HEK293 (cell line): ENCODE results near the gene CEP41.

Experiments
- CTCF ChIA-PET: fragments of 350-600 bp; formaldehyde crosslinking; extraction: SDS; loops from one replicate; lab custom pipeline; 2021; ENCODE audit warnings: antibody characterized with exemption; lab: Yijun Ruan, JAX
- POLR2A ChIA-PET: fragments of 300-600 bp; formaldehyde crosslinking; extraction: SDS; loops from one replicate; lab custom pipeline; 2020; ENCODE audit warnings: antibody characterized with exemption, inconsistent platforms; lab: Yijun Ruan, JAX
- H3K27ac ChIP-seq: fragments of 200-500 bp; sonication (Bioruptor generic); 2 replicates; pipeline ENCODE4 v1.5.1; 2014; ENCODE audit warnings: low read depth, low read length, control low read depth, inconsistent platforms; ENCODE audit errors: extremely low read depth
- H3K36me3 ChIP-seq, 2 experiments: fragments of 200-500 bp in 1 of 2; sonication (Bioruptor generic) in 1 of 2; 1 replicate in 1 of 2; 2 replicates in 1 of 2; pipeline ENCODE4 v1.5.1; 2014 to 2017; ENCODE audit warnings: inconsistent platforms in 2 of 2, low read length in 2 of 2; ENCODE audit not compliant: control insufficient read depth in 2 of 2, insufficient read depth in 1 of 2
- H3K4me1 ChIP-seq: fragments of 200-500 bp; sonication (Bioruptor generic); 2 replicates; pipeline ENCODE4 v1.5.1; 2014; ENCODE audit warnings: mild to moderate bottlenecking, low read length, inconsistent platforms; ENCODE audit not compliant: control insufficient read depth, insufficient read depth
- H3K4me3 ChIP-seq: 2 replicates; pipeline ENCODE4 v1.5.1; 2011; ENCODE audit warnings: low read depth, mild to moderate bottlenecking, control low read depth, low read length, moderate library complexity
- H3K9me3 ChIP-seq: fragments of 200-500 bp; sonication (Bioruptor generic); 2 replicates; pipeline ENCODE4 v1.5.1; 2014; ENCODE audit warnings: low read depth, low read length, inconsistent platforms; ENCODE audit not compliant: control insufficient read depth, insufficient read depth
- GLI2 ChIP-seq: fragments of 450-650 bp; formaldehyde crosslinking; IDR thresholded peaks from 2 replicates; pipeline ENCODE4; 2017; ENCODE audit warnings: missing biosample characterization, missing genetic modification characterization, low read depth, borderline replicate concordance
- HOXC10 ChIP-seq: sonication (generic); formaldehyde crosslinking; IDR thresholded peaks from 2 replicates; pipeline ENCODE4 v1.8.1; 2023; ENCODE audit warnings: mild to moderate bottlenecking, missing genetic modification reagents
- SCRT1 ChIP-seq: fragments of 450-650 bp; formaldehyde crosslinking; IDR thresholded peaks from 2 replicates; pipeline ENCODE4 v1.5.1; 2016; ENCODE audit warnings: missing biosample characterization, missing genetic modification characterization, borderline replicate concordance
- ZBTB17 ChIP-seq: fragments of 450-650 bp; formaldehyde crosslinking; IDR thresholded peaks from 2 replicates; pipeline ENCODE4 v1.5.1; 2016; ENCODE audit warnings: missing biosample characterization, missing genetic modification characterization
- ZFHX2 ChIP-seq: fragments of 450-650 bp; formaldehyde crosslinking; conservative IDR thresholded peaks from 2 replicates; pipeline ENCODE4 v1.5.1; 2016; ENCODE audit warnings: missing biosample characterization, missing genetic modification characterization
- ZFP3 ChIP-seq: fragments of 450-650 bp; formaldehyde crosslinking; IDR thresholded peaks from 2 replicates; pipeline ENCODE4 v1.5.1; 2016; ENCODE audit warnings: low read depth, missing biosample characterization, missing genetic modification characterization
- ZFP41 ChIP-seq: fragments of 450-650 bp; formaldehyde crosslinking; IDR thresholded peaks from 2 replicates; pipeline ENCODE4 v1.5.1; 2016; ENCODE audit warnings: missing biosample characterization, missing genetic modification characterization, borderline replicate concordance
- ZFP69B ChIP-seq: fragments of 450-650 bp; formaldehyde crosslinking; IDR thresholded peaks from 2 replicates; pipeline ENCODE4 v1.5.1; 2016; ENCODE audit warnings: missing biosample characterization, missing genetic modification characterization
- ZNF10 ChIP-seq: fragments of 450-650 bp; formaldehyde crosslinking; IDR thresholded peaks from 2 replicates; pipeline ENCODE4 v1.5.1; 2017; ENCODE audit warnings: missing biosample characterization, missing genetic modification characterization
- ZNF138 ChIP-seq: fragments of 450-650 bp; formaldehyde crosslinking; IDR thresholded peaks from 2 replicates; pipeline ENCODE4 v1.5.1; 2016; ENCODE audit warnings: missing biosample characterization, missing genetic modification characterization, borderline replicate concordance
- ZNF175 ChIP-seq: fragments of 450-650 bp; formaldehyde crosslinking; IDR thresholded peaks from 2 replicates; pipeline ENCODE4 v1.5.1; 2016; ENCODE audit warnings: missing biosample characterization, missing genetic modification characterization
- ZNF211 ChIP-seq: fragments of 450-650 bp; formaldehyde crosslinking; IDR thresholded peaks from 2 replicates; pipeline ENCODE4 v1.5.1; 2016; ENCODE audit warnings: low read depth, missing biosample characterization, missing genetic modification characterization
- ZNF223 ChIP-seq: fragments of 450-650 bp; formaldehyde crosslinking; IDR thresholded peaks from 2 replicates; pipeline ENCODE4 v1.5.1; 2016; ENCODE audit warnings: missing biosample characterization, missing genetic modification characterization
- ZNF23 ChIP-seq: fragments of 450-650 bp; formaldehyde crosslinking; IDR thresholded peaks from 2 replicates; pipeline ENCODE4 v1.5.1; 2016; ENCODE audit warnings: missing biosample characterization, missing genetic modification characterization, borderline replicate concordance
- ZNF350 ChIP-seq: fragments of 450-650 bp; formaldehyde crosslinking; IDR thresholded peaks from 2 replicates; pipeline ENCODE4 v1.5.0; 2017; ENCODE audit warnings: missing biosample characterization, mild to moderate bottlenecking, missing genetic modification characterization
- ZNF416 ChIP-seq: fragments of 450-650 bp; formaldehyde crosslinking; IDR thresholded peaks from 2 replicates; pipeline ENCODE4 v1.5.1; 2016; ENCODE audit warnings: missing biosample characterization, missing genetic modification characterization
- ZNF510 ChIP-seq: fragments of 450-650 bp; formaldehyde crosslinking; IDR thresholded peaks from 2 replicates; pipeline ENCODE4 v1.5.1; 2018; ENCODE audit warnings: mild to moderate bottlenecking, missing genetic modification characterization, missing biosample characterization; ENCODE audit not compliant: insufficient replicate concordance
- ZNF521 ChIP-seq: fragments of 450-650 bp; formaldehyde crosslinking; IDR thresholded peaks from 2 replicates; pipeline ENCODE4 v1.5.1; 2017; ENCODE audit warnings: missing biosample characterization, mild to moderate bottlenecking, missing genetic modification characterization
- ZNF555 ChIP-seq: fragments of 450-650 bp; formaldehyde crosslinking; conservative IDR thresholded peaks from 2 replicates; pipeline ENCODE4 v1.5.1; 2017; ENCODE audit warnings: missing biosample characterization, mild to moderate bottlenecking, missing genetic modification characterization, inconsistent platforms
- ZNF658 ChIP-seq: fragments of 450-650 bp; formaldehyde crosslinking; IDR thresholded peaks from 2 replicates; pipeline ENCODE4; 2016; ENCODE audit warnings: missing biosample characterization, missing genetic modification characterization
- ZNF830 ChIP-seq: fragments of 450-650 bp; IDR thresholded peaks from 2 replicates; pipeline ENCODE4 v1.5.0; 2018; ENCODE audit warnings: missing biosample characterization, missing genetic modification characterization, low read depth, mild to moderate bottlenecking, moderate library complexity

The CEP41 gene

GRCh38 chr7:130397758-130398073 lies 43.1 kb downstream of the CEP41 start:
- Histone ChIP-seq H3K9me3 (no peaks in the 10 kb centered on the region), H3K4me3 (no peak overlapping the region), H3K27ac (no peak overlapping the region)
- CTCF ChIA-PET: no interaction called here
- TF ChIP-seq ZNF521 (tag by site-specific recombination) (no peak), ZNF658 (no peak), ZNF416 (tag by site-specific recombination) (no peak), ZNF10 (tag by site-specific recombination) (no peak), ZFP3 (tag by site-specific recombination) (no peak), ZNF223 (tag by site-specific recombination) (no peak), ZFP41 (no peak), ZNF175 (tag by site-specific recombination) (no peak), SCRT1 (tag by site-specific recombination) (no peak), GLI2 (tag by site-specific recombination) (no peak), ZNF211 (tag by site-specific recombination) (no peak)
- TF ChIP-seq, all 188 proteins: peak for 0
- H3K4me1 ChIP-seq: no peaks in the 10 kb centered on the region; the same call in 1 of the 2 replicates
- H3K36me3 ChIP-seq: peaks cover 0 to 10% of the 10 kb centered on the region in 2 experiments; a peak in 1 of 3 replicates
- POLR2A ChIA-PET: no interaction called here

GRCh38 chr7:130397051-130397757 lies 43.6 kb downstream of the CEP41 start:
- TF ChIP-seq ZNF521 (tag by site-specific recombination): no peak
- TF ChIP-seq ZNF23 (tag by site-specific recombination): no peak
- TF ChIP-seq HOXC10 (CRISPR knock-in tag): no peak
- TF ChIP-seq ZNF555: no peak
- TF ChIP-seq ZFP69B (tag by site-specific recombination): no peak
- no peak for TF ChIP-seq ZNF138 (tag by site-specific recombination)
- TF ChIP-seq ZNF830: no peak
- Histone ChIP-seq H3K4me1 (no peaks in the 10 kb centered on the region; the same call in 1 of the 2 replicates), H3K9me3 (no peaks in the 10 kb centered on the region), H3K27ac (no peak overlapping the region), H3K36me3 (peaks cover 0 to 5% of the 10 kb centered on the region in 2 experiments; a peak in 1 of 3 replicates), H3K4me3 (no peak overlapping the region)
- ChIA-PET POLR2A (no interaction called here), CTCF (interaction anchor here (0.6 kb wide), 1 partner anchor 20 kb away, joined by 3 read pairs; no protein-coding TSS in a partner anchor)

- Histone ChIP-seq H3K4me3 (no peak overlapping the region), H3K9me3 (no peaks in the 10 kb centered on the region), H3K4me1 (no peaks in the 10 kb centered on the region; the same call in 1 of the 2 replicates), H3K36me3 (peaks cover 0 to 5% of the 10 kb centered on the region in 2 experiments; a peak in 1 of 3 replicates), H3K27ac (no peak overlapping the region)
- ChIA-PET CTCF (no interaction called here), POLR2A (no interaction called here)
- TF ChIP-seq ZFHX2 (tag by site-specific recombination): no peak
- TF ChIP-seq ZBTB17: peak; percentile 78
- no peak for TF ChIP-seq ZNF350 (tag by site-specific recombination)
- TF ChIP-seq ZNF510 (tag by site-specific recombination): no peak
Measured at GRCh38 chr7:130396109-130396508, 44.7 kb downstream of the CEP41 start.
